Measurements from ENCODE around the gene CXorf66.

The CXorf66 gene

DNA sequence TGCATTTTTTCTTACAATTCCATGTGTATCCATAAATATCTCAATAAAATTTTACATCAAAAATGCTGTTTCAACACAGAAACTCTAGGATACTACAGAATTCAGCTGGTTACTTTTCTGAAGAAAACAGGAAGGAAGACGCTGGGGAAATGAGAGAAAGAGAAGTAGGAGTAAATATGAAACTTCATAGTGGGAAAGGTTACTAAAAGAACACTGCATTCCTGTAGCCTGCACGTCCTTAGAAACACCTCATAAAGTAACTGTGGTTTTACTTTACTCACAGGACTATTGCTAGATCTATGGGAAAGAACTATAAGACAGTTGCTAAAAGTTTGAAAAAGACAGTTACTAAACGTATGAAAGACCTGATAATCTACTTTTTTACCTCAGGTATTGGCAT is 55.6 kb downstream of the CXorf66 start:
- in situ Hi-C loops (cut with HindIII; ENCODE audit: low sequenced_read_pairs), result no loop called here
- H3K4me3 ChIP-seq (ENCODE audit: low read depth, low read length), result no peak overlapping the region
- TF ChIP-seq, protein P1, sequence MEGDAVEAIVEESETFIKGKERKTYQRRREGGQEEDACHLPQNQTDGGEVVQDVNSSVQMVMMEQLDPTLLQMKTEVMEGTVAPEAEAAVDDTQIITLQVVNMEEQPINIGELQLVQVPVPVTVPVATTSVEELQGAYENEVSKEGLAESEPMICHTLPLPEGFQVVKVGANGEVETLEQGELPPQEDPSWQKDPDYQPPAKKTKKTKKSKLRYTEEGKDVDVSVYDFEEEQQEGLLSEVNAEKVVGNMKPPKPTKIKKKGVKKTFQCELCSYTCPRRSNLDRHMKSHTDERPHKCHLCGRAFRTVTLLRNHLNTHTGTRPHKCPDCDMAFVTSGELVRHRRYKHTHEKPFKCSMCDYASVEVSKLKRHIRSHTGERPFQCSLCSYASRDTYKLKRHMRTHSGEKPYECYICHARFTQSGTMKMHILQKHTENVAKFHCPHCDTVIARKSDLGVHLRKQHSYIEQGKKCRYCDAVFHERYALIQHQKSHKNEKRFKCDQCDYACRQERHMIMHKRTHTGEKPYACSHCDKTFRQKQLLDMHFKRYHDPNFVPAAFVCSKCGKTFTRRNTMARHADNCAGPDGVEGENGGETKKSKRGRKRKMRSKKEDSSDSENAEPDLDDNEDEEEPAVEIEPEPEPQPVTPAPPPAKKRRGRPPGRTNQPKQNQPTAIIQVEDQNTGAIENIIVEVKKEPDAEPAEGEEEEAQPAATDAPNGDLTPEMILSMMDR (IDR thresholded peaks at IDR 0.05; ENCODE audit: low read depth, low read length), result no peak
- no peak for DNase-seq (ENCODE audit: low read depth, low spot score)

- DNase-seq (ENCODE audit: low read depth, low spot score), result no peak
- TF ChIP-seq, protein P1 (IDR thresholded peaks at IDR 0.05; ENCODE audit: low read depth, low read length), result no peak
- no peak overlapping the region for H3K4me3 ChIP-seq (ENCODE audit: low read depth, low read length)
- in situ Hi-C loops (cut with HindIII; ENCODE audit: low sequenced_read_pairs), result no loop called here
Observed at GRCh38 chrX:139907078-139907477, 58.2 kb downstream of the CXorf66 start.

DNA sequence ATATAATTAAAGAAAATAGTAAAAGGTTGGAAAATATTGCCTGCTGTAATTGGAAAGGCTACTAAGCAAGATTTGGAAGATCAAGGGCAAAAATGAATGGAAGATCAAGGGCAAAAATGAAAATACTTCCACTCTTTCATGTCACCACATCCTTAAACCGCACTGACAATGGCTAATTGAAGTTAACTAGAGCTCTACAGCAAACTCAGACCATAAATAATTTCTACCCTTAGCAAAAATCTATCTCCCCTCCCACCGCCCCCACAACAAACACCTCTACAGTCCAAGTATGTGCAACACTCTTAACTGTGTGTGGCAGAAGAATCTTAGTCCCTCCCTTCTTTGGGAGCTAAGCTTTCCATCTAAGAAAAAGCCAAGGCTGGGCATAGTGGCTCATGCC is 59.6 kb downstream of the CXorf66 start:
- in situ Hi-C loops (cut with HindIII; ENCODE audit: low sequenced_read_pairs), result no loop called here
- TF ChIP-seq, protein P1 (IDR thresholded peaks at IDR 0.05; ENCODE audit: low read depth, low read length), result no peak
- no peak overlapping the region for H3K4me3 ChIP-seq (ENCODE audit: low read depth, low read length)
- no peak for DNase-seq (ENCODE audit: low read depth, low spot score)

All from astrocyte of the spinal cord (primary cell).